HG03469 (cell line): Measurements from ENCODE around the gene TRIP13.
"Not testable (repeated sequence)": the region's sequence is repeated elsewhere in the genome, so short reads cannot be mapped to it uniquely, and the experiment has no call there.

Experiments
- ATAC-seq: cut with Tn5 transposase; IDR thresholded peaks from one replicate; pipeline ENCODE4 v1.9.1; 2021; ENCODE audit warnings: mild to moderate bottlenecking, moderate library complexity, moderate number of reproducible peaks; ENCODE audit not compliant: unreplicated experiment

Gene TRIP13

GRCh38 chr5:889075-889710 lies 3.5 kb upstream of the TRIP13 start:
- no peak for ATAC-seq

- no peak for ATAC-seq
Measured at GRCh38 chr5:891117-891836, 1.4 kb upstream of the TRIP13 start.

GRCh38 chr5:891837-892393 lies 769 bp upstream of the TRIP13 start:
- ATAC-seq = no peak

GRCh38 chr5:893137-893506 lies 438 bp downstream of the TRIP13 start:
- ATAC-seq = no peak

GRCh38 chr5:893711-894110 lies 1.0 kb downstream of the TRIP13 start:
- no peak for ATAC-seq

GRCh38 chr5:900781-901180 lies 8.1 kb downstream of the TRIP13 start:
- ATAC-seq = no peak

- ATAC-seq = no peak
Measured at GRCh38 chr5:902129-902916, 9.6 kb downstream of the TRIP13 start.

GRCh38 chr5:903756-904096 lies 11.0 kb downstream of the TRIP13 start:
- ATAC-seq = no peak

- ATAC-seq = no peak
Measured at GRCh38 chr5:905139-905642, 12.5 kb downstream of the TRIP13 start.

GRCh38 chr5:907366-907910 lies 14.8 kb downstream of the TRIP13 start:
- ATAC-seq = no peak

GRCh38 chr5:908172-908571 lies 15.5 kb downstream of the TRIP13 start:
- no peak for ATAC-seq

- no peak for ATAC-seq
Measured at GRCh38 chr5:909086-909485, 16.4 kb downstream of the TRIP13 start.

- no peak for ATAC-seq
Measured at GRCh38 chr5:909994-910768, 17.5 kb downstream of the TRIP13 start.

GRCh38 chr5:910769-911160 lies 18.1 kb downstream of the TRIP13 start:
- no peak for ATAC-seq

- ATAC-seq = no peak
Measured at GRCh38 chr5:911601-912000, 18.9 kb downstream of the TRIP13 start.

- no peak for ATAC-seq
Measured at GRCh38 chr5:912280-913091, 19.8 kb downstream of the TRIP13 start.

- ATAC-seq = no peak
Measured at GRCh38 chr5:914174-914573, 21.5 kb downstream of the TRIP13 start.

GRCh38 chr5:914612-915011 lies 21.9 kb downstream of the TRIP13 start:
- ATAC-seq = no peak

- ATAC-seq = not testable (repeated sequence)
Measured at GRCh38 chr5:915346-915745, 22.7 kb downstream of the TRIP13 start.

GRCh38 chr5:915946-916345 lies 23.3 kb downstream of the TRIP13 start:
- ATAC-seq = no peak
